Endothelial cell (in vitro differentiated cells): ENCODE results near the gene SLC6A16. TPM values are rescaled to one million over a fixed set of nuclear protein-coding genes. Genes with fewer than 3 reads are reported as not detected.
"Not testable (repeated sequence)": the region's sequence is repeated elsewhere in the genome, so short reads cannot be mapped to it uniquely, and the experiment has no call there.

Experiments
- DNase-seq: peaks from one replicate; pipeline ENCODE4 v3.0.0; 2021; ENCODE audit warnings: low spot score
- H3K27ac Mint-ChIP-seq: one replicate; pipeline ENCODE4 v1.8.0; 2021; ENCODE audit warnings: mixed read lengths, inconsistent platforms; ENCODE audit not compliant: unreplicated experiment
- H3K27me3 Mint-ChIP-seq: one replicate; pipeline ENCODE4 v1.8.0; 2021; ENCODE audit warnings: mild to moderate bottlenecking, moderate library complexity, mixed read lengths, inconsistent platforms; ENCODE audit not compliant: unreplicated experiment
- H3K36me3 Mint-ChIP-seq: one replicate; pipeline ENCODE4 v1.8.0; 2021; ENCODE audit warnings: mild to moderate bottlenecking, low read depth, mixed read lengths, inconsistent platforms; ENCODE audit not compliant: unreplicated experiment
- H3K4me1 Mint-ChIP-seq: one replicate; pipeline ENCODE4 v1.8.0; 2021; ENCODE audit warnings: mild to moderate bottlenecking, mixed read lengths, inconsistent platforms; ENCODE audit not compliant: unreplicated experiment
- H3K4me3 Mint-ChIP-seq: one replicate; pipeline ENCODE4 v1.8.0; 2021; ENCODE audit warnings: mild to moderate bottlenecking, mixed read lengths, inconsistent platforms; ENCODE audit not compliant: unreplicated experiment
- H3K9me3 Mint-ChIP-seq: one replicate; pipeline ENCODE4 v1.8.0; 2021; ENCODE audit warnings: mixed read lengths, inconsistent platforms; ENCODE audit not compliant: unreplicated experiment
- long read RNA-seq: library from polyadenylated mRNA; unstranded; transcript quantifications from one replicate; pipeline ENCODE4 v2.0.0, GENCODE V29; 2020; ENCODE audit not compliant: unreplicated experiment
- total RNA-seq: library from RNA; stranded (reverse); fragmentation: NEBNext Ultra II Directional; extraction: Animal tissue kit (Norgen Biotek cat#: 25700); gene quantifications from one replicate; pipeline ENCODE4 v1.2.1, GENCODE V29; 2021; ENCODE audit not compliant: unreplicated experiment
- TF ChIP-seq, protein P1 (sequence below): fragments of 200-600 bp; sonication (generic); IDR thresholded peaks from one replicate; pipeline ENCODE4 v1.5.0; 2021; ENCODE audit warnings: antibody characterized with exemption; ENCODE audit not compliant: unreplicated experiment

The SLC6A16 gene
- total RNA-seq = 4.0 TPM
- long read RNA-seq = 0 reads

- no peak for DNase-seq
- H3K36me3 Mint-ChIP-seq = peaks cover 24% of the 10 kb centered on the region
- H3K4me1 Mint-ChIP-seq = no peaks in the 10 kb centered on the region
- peak within 1 kb of the TSS; percentile 9 for H3K4me3 Mint-ChIP-seq
- peaks cover 6% of the 10 kb centered on the region for H3K27me3 Mint-ChIP-seq
- TF ChIP-seq, protein P1, sequence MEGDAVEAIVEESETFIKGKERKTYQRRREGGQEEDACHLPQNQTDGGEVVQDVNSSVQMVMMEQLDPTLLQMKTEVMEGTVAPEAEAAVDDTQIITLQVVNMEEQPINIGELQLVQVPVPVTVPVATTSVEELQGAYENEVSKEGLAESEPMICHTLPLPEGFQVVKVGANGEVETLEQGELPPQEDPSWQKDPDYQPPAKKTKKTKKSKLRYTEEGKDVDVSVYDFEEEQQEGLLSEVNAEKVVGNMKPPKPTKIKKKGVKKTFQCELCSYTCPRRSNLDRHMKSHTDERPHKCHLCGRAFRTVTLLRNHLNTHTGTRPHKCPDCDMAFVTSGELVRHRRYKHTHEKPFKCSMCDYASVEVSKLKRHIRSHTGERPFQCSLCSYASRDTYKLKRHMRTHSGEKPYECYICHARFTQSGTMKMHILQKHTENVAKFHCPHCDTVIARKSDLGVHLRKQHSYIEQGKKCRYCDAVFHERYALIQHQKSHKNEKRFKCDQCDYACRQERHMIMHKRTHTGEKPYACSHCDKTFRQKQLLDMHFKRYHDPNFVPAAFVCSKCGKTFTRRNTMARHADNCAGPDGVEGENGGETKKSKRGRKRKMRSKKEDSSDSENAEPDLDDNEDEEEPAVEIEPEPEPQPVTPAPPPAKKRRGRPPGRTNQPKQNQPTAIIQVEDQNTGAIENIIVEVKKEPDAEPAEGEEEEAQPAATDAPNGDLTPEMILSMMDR = no peak
- no peak within 1 kb of the TSS for H3K27ac Mint-ChIP-seq
- H3K9me3 Mint-ChIP-seq = no peaks in the 10 kb centered on the region
Observed at GRCh38 chr19:49324801-49325576, at the start of gene SLC6A16. TSS of gene SLC6A16 (minus strand) at chr19:49325191. CDS start at chr19:49311347, 13,844 bp downstream.

GRCh38 chr19:49373174-49373573 is 48.2 kb upstream of the SLC6A16 start:
- DNase-seq, H3K27me3 Mint-ChIP-seq, H3K4me1 Mint-ChIP-seq, H3K4me3 Mint-ChIP-seq, H3K9me3 Mint-ChIP-seq, H3K27ac Mint-ChIP-seq: not testable (repeated sequence)
- peaks cover 12% of the 10 kb centered on the region for H3K36me3 Mint-ChIP-seq

DNA sequence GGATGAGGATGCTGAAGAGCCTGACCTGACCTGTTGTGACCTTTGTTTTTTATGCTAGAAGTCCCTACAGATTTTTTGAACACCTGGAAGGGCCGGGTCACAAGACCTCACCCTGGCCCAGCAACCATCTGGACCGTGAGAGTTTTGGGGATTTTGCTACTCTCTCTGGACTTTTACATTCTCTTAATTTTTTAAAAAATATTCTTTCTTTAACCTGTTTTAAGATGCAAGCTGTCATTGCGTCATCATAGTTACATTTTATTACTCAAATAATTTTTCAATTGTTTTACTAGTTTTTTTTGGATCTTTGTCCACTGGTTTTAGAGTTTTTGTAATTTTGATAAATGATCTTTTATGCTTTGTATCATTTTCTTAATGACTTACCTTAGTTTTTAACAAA is 46.2 kb upstream of the SLC6A16 start:
- no peaks in the 10 kb centered on the region for H3K4me1 Mint-ChIP-seq
- DNase-seq = no peak
- TF ChIP-seq, protein P1 = no peak
- peaks cover 4% of the 10 kb centered on the region for H3K9me3 Mint-ChIP-seq
- peaks cover 10% of the 10 kb centered on the region for H3K36me3 Mint-ChIP-seq
- no peak overlapping the region for H3K27ac Mint-ChIP-seq
- H3K27me3 Mint-ChIP-seq = peaks cover 2% of the 10 kb centered on the region
- no peak overlapping the region for H3K4me3 Mint-ChIP-seq

DNA sequence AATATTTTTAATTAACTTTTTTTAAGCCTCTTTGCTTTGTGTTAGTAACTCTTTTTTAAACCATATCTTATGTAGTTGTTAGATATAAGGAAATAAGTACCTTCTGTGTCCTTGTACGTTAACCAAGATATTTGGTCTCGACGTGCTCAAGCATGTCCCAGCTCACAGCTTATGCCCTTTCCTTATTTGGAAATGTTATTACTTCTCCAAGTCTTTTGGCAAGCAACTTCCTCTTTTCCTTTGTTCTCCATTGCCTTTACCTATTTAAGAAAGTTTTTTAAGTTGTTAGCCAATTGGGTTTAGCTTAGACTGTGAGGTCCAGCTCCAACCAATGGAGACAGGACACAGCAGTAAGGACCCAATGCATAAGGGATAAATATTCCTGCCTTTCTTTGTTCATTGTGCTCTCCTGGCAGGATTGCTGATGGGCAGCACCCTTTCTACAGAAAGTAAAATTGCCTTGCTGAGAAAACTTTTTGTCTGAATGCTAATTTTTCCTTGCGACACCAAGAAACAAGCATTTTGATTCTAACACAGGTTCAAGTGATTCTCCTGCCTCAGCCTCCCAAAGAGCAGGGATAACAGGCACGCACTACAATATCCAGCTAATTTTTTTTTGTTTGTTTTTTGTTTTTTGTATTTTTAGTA is 43.8 kb upstream of the SLC6A16 start:
- Mint-ChIP-seq H3K27me3 (peaks cover 3% of the 10 kb centered on the region), H3K36me3 (peaks cover 7% of the 10 kb centered on the region), H3K4me3 (no peak overlapping the region), H3K4me1 (no peaks in the 10 kb centered on the region), H3K9me3 (peaks cover 4% of the 10 kb centered on the region), H3K27ac (no peak overlapping the region)
- DNase-seq = no peak
- TF ChIP-seq, protein P1 = no peak

GRCh38 chr19:49366110-49366509 is 41.1 kb upstream of the SLC6A16 start:
- Mint-ChIP-seq H3K27me3 (peaks cover 9% of the 10 kb centered on the region), H3K9me3 (peaks cover 4% of the 10 kb centered on the region), H3K36me3 (peaks cover 7% of the 10 kb centered on the region), H3K4me1 (peaks cover 2% of the 10 kb centered on the region), H3K27ac (no peak overlapping the region), H3K4me3 (no peak overlapping the region)
- no peak for DNase-seq
- TF ChIP-seq, protein P1 = no peak
